GM06990 (cell line): ENCODE data around the gene CCDC116.
"Not testable (repeated sequence)": the region's sequence is repeated elsewhere in the genome, so short reads cannot be mapped to it uniquely, and the experiment has no call there.

ENCODE experiments used
- DNase-seq: peaks from one replicate; pipeline ENCODE4 v3.0.0-alpha.2; 2011; ENCODE audit not compliant: insufficient read length; ENCODE audit errors: extremely low read depth
- H3K27me3 ChIP-seq: replicated peaks from 2 replicates; pipeline ENCODE4 v1.6.0; 2011; ENCODE audit warnings: low read length; ENCODE audit not compliant: control insufficient read depth, insufficient read depth
- H3K36me3 ChIP-seq: 2 replicates; pipeline ENCODE4 v1.5.1; 2011; ENCODE audit warnings: low read length; ENCODE audit not compliant: control insufficient read depth, insufficient read depth
- H3K4me3 ChIP-seq: replicated peaks from 2 replicates; pipeline ENCODE4 v1.5.1; 2011; ENCODE audit warnings: low read depth, mild to moderate bottlenecking, control low read depth, low read length
- TF ChIP-seq, protein P1 (sequence below): IDR thresholded peaks from 2 replicates; pipeline ENCODE4 v1.5.1; 2011; ENCODE audit warnings: low read length, control low read depth, mild to moderate bottlenecking, inconsistent platforms; ENCODE audit not compliant: insufficient read depth, poor library complexity, severe bottlenecking

Gene CCDC116

DNA sequence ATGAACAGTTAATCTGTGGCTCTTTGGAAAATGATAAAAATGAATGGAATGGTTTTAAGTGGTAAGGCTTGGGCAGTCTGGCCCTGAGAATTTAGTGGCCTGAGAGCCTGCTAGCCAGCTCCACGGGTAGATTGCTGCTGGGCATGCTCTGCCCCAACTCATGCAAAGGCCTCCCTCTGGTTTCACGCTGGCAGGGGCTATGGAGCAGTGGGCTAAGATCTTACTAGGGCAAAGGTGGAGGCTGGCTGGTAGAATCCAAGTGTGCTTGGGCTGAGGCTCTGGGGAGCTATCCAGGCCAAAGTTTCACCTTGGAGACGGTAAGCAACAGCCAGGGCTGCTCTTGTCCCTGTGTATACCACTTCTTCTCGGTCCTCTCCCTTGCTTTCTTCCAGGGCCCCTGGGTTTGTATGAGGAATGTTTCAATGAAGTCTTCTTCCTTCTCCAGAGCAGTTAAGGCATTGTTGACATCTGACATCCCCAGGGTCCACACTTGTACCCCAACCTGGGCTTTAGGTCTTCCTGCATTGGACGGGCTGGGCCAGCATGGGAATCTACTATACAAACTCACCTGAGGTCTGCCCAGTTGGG is 37.6 kb upstream of the CCDC116 start:
- Histone ChIP-seq H3K4me3 (no peak overlapping the region), H3K27me3 (no peaks in the 10 kb centered on the region), H3K36me3 (peaks cover 28% of the 10 kb centered on the region)
- TF ChIP-seq, protein P1, sequence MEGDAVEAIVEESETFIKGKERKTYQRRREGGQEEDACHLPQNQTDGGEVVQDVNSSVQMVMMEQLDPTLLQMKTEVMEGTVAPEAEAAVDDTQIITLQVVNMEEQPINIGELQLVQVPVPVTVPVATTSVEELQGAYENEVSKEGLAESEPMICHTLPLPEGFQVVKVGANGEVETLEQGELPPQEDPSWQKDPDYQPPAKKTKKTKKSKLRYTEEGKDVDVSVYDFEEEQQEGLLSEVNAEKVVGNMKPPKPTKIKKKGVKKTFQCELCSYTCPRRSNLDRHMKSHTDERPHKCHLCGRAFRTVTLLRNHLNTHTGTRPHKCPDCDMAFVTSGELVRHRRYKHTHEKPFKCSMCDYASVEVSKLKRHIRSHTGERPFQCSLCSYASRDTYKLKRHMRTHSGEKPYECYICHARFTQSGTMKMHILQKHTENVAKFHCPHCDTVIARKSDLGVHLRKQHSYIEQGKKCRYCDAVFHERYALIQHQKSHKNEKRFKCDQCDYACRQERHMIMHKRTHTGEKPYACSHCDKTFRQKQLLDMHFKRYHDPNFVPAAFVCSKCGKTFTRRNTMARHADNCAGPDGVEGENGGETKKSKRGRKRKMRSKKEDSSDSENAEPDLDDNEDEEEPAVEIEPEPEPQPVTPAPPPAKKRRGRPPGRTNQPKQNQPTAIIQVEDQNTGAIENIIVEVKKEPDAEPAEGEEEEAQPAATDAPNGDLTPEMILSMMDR = no peak
- DNase-seq = no peak

GRCh38 chr22:21596356-21597135 is 36.0 kb upstream of the CCDC116 start:
- peaks cover 27% of the 10 kb centered on the region for H3K36me3 ChIP-seq
- DNase-seq, H3K27me3 ChIP-seq, H3K4me3 ChIP-seq: not testable (repeated sequence)

GRCh38 chr22:21598302-21598701 is 34.3 kb upstream of the CCDC116 start:
- DNase-seq = no peak
- Histone ChIP-seq H3K36me3 (peaks cover 26% of the 10 kb centered on the region), H3K4me3 (no peak overlapping the region), H3K27me3 (no peaks in the 10 kb centered on the region)
- TF ChIP-seq, protein P1 = no peak

DNA sequence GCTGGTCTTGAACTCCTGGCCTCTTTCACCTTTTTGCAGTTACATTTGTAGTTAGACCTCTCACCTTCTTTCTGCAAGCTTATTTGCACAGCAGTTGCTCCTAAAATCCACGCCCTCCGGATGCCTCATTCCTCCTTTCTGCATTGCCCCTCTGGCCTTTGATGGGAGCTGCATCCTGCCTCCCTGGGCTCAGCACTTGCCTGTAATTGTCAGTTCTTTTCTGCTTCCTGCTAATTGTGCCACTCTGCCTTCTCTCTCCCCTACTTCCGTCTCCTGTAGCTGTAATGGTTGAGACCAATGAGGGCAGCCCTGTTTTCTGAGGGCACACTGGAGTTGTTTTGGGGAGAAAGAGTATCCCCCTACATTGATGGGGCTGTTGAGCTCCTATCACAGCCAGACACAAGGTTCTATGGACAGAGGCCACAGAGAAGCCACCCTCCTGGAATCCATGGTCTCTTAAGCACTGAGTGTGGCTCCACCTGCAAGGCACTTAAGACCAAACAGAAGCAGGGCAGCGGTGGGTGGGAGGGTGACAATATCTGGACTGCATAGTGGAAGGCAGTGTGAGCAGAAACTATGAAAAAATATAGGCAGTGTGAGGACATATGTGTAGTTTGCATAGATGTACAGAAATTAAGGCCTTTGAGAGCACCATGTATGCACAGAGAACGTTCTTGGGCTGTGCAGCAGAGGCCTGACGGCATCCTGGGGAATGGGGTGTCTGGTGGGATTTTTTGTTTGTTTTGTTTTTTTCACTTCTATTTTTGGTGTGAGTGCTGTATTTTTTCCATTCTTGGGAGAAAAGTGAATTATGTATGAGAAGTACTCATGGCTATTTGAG is 33.3 kb upstream of the CCDC116 start:
- Histone ChIP-seq H3K27me3 (no peaks in the 10 kb centered on the region), H3K4me3 (no peak overlapping the region), H3K36me3 (peaks cover 18% of the 10 kb centered on the region)
- TF ChIP-seq, protein P1 = no peak
- no peak for DNase-seq

- Histone ChIP-seq H3K4me3 (no peak overlapping the region), H3K27me3 (no peaks in the 10 kb centered on the region), H3K36me3 (peaks cover 13% of the 10 kb centered on the region)
- TF ChIP-seq, protein P1 = no peak
- DNase-seq = no peak
These were observed 30.0 kb upstream of the CCDC116 start for GRCh38 chr22:21602579-21602978.

GRCh38 chr22:21603973-21604372 is 28.6 kb upstream of the CCDC116 start:
- Histone ChIP-seq H3K27me3 (no peaks in the 10 kb centered on the region), H3K4me3 (no peak overlapping the region), H3K36me3 (peaks cover 11% of the 10 kb centered on the region)
- TF ChIP-seq, protein P1 = no peak
- no peak for DNase-seq
